Measurements from ENCODE around the gene FOLR1. TPM values are rescaled to one million over a fixed set of nuclear protein-coding genes. Genes with fewer than 3 reads are reported as not detected.
"Not testable (repeated sequence)": the region's sequence is repeated elsewhere in the genome, so short reads cannot be mapped to it uniquely, and the experiment has no call there.

The FOLR1 gene
- total RNA-seq, result 5.6 and 6.4 TPM in 2 replicates
- long read RNA-seq, partial matches to known transcripts, result 1 of 4 reads
- long read RNA-seq, other reads (novel, unspliced or antisense), result 0 of 4 reads

DNA sequence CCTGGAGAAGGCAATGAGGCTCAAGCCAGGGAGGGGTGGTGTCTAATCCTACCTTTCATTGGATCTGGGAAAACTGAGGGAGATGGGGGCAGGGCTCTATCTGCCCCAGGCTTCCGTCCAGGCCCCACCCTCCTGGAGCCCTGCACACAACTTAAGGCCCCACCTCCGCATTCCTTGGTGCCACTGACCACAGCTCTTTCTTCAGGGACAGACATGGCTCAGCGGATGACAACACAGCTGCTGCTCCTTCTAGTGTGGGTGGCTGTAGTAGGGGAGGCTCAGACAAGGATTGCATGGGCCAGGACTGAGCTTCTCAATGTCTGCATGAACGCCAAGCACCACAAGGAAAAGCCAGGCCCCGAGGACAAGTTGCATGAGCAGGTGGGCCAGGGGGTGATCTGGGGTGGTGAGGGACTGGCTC is at the start of gene FOLR1:
FOLR1 (plus strand) TSS at position 180 of the 421 bp plus-strand sequence; CDS start at position 214, 34 bp downstream.
- TF ChIP-seq, protein P1, sequence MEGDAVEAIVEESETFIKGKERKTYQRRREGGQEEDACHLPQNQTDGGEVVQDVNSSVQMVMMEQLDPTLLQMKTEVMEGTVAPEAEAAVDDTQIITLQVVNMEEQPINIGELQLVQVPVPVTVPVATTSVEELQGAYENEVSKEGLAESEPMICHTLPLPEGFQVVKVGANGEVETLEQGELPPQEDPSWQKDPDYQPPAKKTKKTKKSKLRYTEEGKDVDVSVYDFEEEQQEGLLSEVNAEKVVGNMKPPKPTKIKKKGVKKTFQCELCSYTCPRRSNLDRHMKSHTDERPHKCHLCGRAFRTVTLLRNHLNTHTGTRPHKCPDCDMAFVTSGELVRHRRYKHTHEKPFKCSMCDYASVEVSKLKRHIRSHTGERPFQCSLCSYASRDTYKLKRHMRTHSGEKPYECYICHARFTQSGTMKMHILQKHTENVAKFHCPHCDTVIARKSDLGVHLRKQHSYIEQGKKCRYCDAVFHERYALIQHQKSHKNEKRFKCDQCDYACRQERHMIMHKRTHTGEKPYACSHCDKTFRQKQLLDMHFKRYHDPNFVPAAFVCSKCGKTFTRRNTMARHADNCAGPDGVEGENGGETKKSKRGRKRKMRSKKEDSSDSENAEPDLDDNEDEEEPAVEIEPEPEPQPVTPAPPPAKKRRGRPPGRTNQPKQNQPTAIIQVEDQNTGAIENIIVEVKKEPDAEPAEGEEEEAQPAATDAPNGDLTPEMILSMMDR (IDR thresholded peaks at IDR 0.05; ENCODE audit: unreplicated experiment), result no peak
- Mint-ChIP-seq H3K4me3 (ENCODE audit: low read depth) (no peak within 1 kb of the TSS), H3K27me3 (no peaks in the 10 kb centered on the region), H3K27ac (peak within 1 kb of the TSS; percentile 73), H3K36me3 (ENCODE audit: insufficient read depth) (no peaks in the 10 kb centered on the region), H3K4me1 (ENCODE audit: low read depth) (peaks cover 20% of the 10 kb centered on the region), H3K9me3 (ENCODE audit: low read depth) (no peaks in the 10 kb centered on the region)
- DNase-seq (ENCODE audit: low spot score, unreplicated experiment), result no peak

DNA sequence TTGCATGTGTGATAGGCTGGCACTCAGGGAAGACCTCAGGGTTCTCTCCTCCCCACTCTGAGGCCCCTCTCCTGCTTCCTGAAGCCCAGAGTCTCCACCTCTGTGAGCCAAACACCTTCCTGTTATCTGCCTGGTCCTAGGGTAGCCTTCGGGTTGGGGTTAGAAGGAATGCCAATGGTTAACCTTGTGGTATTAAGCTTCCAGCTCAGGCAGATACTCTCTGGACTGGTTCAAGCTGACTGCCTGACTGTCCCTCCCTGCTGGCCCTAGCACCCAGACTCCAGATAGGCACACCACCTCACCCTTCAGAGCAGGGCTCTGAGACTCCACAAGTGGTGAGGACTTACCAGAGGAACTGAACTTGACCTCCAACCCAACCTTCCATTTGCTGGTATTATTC is 49.4 kb upstream of the FOLR1 start:
- H3K4me1 Mint-ChIP-seq (ENCODE audit: low read depth); H3K27me3 Mint-ChIP-seq; DNase-seq (ENCODE audit: low spot score, unreplicated experiment); H3K36me3 Mint-ChIP-seq (ENCODE audit: insufficient read depth); H3K9me3 Mint-ChIP-seq (ENCODE audit: low read depth); H3K27ac Mint-ChIP-seq; H3K4me3 Mint-ChIP-seq (ENCODE audit: low read depth): not testable (repeated sequence)

DNA sequence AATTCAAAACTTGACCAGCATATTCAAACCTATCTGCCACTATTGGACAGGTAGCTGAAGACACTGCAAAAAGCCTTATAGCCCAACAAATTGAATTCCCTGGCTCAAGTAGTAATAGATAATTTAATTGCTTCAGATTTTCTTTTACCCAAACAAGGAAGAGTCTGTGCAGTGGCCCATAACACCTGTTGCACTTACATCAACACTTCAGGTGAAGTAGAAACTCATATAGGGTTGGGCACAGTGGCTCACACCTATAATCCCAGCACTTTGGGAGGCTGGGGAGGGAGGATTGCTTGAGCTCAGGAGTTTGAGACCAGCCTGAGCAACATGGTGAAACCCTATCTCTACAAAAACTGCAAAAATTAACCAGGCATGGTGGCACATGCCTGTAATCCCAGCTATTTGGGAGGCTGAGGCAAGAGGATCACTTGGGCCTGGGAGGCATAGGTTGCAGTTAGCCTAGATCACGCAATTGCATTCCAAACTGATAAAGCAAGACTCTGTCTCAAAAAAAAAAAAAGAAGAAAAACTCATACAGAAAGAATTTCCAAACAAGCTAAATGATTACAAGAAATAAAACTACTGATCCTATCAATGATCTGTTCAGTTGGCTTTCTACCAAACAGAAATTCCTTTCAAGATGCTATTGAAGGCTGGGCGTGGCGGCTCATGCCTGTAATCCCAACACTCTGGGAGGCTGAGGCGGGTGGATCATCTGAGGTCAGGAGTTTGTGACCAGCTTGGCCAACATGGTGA is 47.0 kb upstream of the FOLR1 start:
- Mint-ChIP-seq H3K9me3 (ENCODE audit: low read depth) (no peaks in the 10 kb centered on the region), H3K27me3 (no peaks in the 10 kb centered on the region), H3K36me3 (ENCODE audit: insufficient read depth) (no peaks in the 10 kb centered on the region), H3K4me1 (ENCODE audit: low read depth) (peaks cover 1% of the 10 kb centered on the region), H3K4me3 (ENCODE audit: low read depth) (no peak overlapping the region), H3K27ac (no peak overlapping the region)
- no peak for DNase-seq (ENCODE audit: low spot score, unreplicated experiment)
- TF ChIP-seq, protein P1 (IDR thresholded peaks at IDR 0.05; ENCODE audit: unreplicated experiment), result no peak

DNA sequence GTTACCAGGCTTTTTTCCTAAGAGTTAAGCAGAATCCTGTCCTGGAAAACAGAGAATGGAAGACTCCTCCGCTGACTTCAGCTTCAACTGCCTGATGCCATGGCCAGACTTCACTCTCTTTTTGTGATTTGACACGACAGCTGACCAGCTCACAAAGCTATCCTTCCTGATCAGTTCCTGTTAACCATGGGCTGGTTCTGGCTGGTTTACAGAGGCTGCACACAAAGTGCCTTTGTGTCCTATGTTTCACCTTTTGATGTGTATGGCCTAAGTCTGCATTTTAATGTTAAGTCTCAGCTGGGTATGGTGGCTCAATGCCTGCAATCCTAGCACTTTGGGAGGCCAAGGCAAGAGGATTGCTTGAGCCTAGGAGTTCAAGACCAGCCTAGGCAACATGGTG is 45.3 kb upstream of the FOLR1 start:
- Mint-ChIP-seq H3K9me3 (ENCODE audit: low read depth) (no peaks in the 10 kb centered on the region), H3K36me3 (ENCODE audit: insufficient read depth) (no peaks in the 10 kb centered on the region), H3K4me3 (ENCODE audit: low read depth) (no peak overlapping the region), H3K27ac (no peak overlapping the region), H3K4me1 (ENCODE audit: low read depth) (peaks cover 1% of the 10 kb centered on the region), H3K27me3 (no peaks in the 10 kb centered on the region)
- TF ChIP-seq, protein P1 (IDR thresholded peaks at IDR 0.05; ENCODE audit: unreplicated experiment), result no peak
- DNase-seq (ENCODE audit: low spot score, unreplicated experiment), result no peak

DNA sequence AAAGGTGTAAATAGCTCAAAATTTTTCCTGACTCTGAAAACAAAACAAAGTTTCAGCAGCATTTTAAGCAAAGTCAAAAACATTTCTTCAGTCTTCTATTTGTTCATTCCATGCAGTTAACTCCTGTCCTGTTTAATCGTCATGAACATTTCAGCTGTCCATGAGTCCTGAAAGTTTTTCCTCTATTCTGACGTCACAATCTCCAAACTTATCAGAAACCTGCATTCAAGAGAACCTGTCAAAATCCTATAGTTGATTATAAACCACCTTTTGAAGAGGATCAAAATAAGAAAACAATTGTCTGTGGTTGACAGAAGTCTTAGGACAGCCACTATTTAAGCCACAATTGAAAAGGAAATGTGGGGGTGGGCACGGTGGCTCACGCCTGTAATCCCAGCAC is 41.1 kb upstream of the FOLR1 start:
- no peak overlapping the region for H3K27ac Mint-ChIP-seq
- no peaks in the 10 kb centered on the region for H3K4me1 Mint-ChIP-seq (ENCODE audit: low read depth)
- no peaks in the 10 kb centered on the region for H3K27me3 Mint-ChIP-seq
- DNase-seq (ENCODE audit: low spot score, unreplicated experiment), result no peak
- TF ChIP-seq, protein P1 (IDR thresholded peaks at IDR 0.05; ENCODE audit: unreplicated experiment), result no peak
- H3K36me3 Mint-ChIP-seq (ENCODE audit: insufficient read depth), result no peaks in the 10 kb centered on the region
- no peaks in the 10 kb centered on the region for H3K9me3 Mint-ChIP-seq (ENCODE audit: low read depth)
- no peak overlapping the region for H3K4me3 Mint-ChIP-seq (ENCODE audit: low read depth)

DNA sequence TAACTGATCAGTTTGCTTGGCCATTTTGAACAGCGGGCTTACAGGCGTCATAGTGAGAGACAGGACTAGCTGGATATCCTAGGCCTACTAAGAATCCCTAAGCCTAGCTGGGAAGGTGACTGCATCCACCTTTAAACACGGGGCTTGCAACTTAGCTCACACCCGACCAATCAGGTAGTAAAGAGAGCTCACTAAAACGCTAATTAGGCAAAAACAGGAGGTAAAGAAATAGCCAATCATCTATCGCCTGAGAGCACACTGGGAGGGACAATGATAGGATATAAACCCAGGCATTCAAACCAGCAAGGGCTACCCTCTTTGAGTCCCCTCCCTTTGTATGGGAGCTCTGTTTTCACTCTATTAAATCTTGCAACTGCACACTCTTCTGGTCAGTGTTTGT is 38.1 kb upstream of the FOLR1 start:
- H3K27me3 Mint-ChIP-seq; H3K9me3 Mint-ChIP-seq (ENCODE audit: low read depth); H3K36me3 Mint-ChIP-seq (ENCODE audit: insufficient read depth); H3K27ac Mint-ChIP-seq; DNase-seq (ENCODE audit: low spot score, unreplicated experiment); H3K4me3 Mint-ChIP-seq (ENCODE audit: low read depth); H3K4me1 Mint-ChIP-seq (ENCODE audit: low read depth): not testable (repeated sequence)

Data from progenitor cell of endocrine pancreas (in vitro differentiated cells).